Measurements from ENCODE around the gene TBC1D22B. TPM values are rescaled to one million over a fixed set of nuclear protein-coding genes. Genes with fewer than 3 reads are reported as not detected.

Gene TBC1D22B
- total and polyA plus RNA-seq, 2 of the 13 experiments (the other 11 are each of a cell fraction or from before 2014, with no cell fraction given) = 9.7 to 12.9 TPM

- TF ChIP-seq ARID5B (CRISPR knock-in tag; IDR thresholded peaks at IDR 0.05) = peak; percentile 52
- no peak for TF ChIP-seq ATF7-NPFF (CRISPR knock-in tag; IDR thresholded peaks at IDR 0.05; ENCODE audit: low read depth)
- TF ChIP-seq ZMAT5 (CRISPR knock-in tag; IDR thresholded peaks at IDR 0.05; ENCODE audit: borderline replicate concordance, low read depth) = no peak
- TF ChIP-seq ZBTB7A (CRISPR knock-in tag; IDR thresholded peaks at IDR 0.05) = no peak
- no peak for TF ChIP-seq SRSF1 (optimal IDR thresholded peaks at IDR 0.05; ENCODE audit: low read depth, low read length)
- no peak for TF ChIP-seq ZNF562 (CRISPR knock-in tag; IDR thresholded peaks at IDR 0.05; ENCODE audit: borderline replicate concordance)
- no peak for TF ChIP-seq U2AF2 (IDR thresholded peaks at IDR 0.05; ENCODE audit: low read depth, low read length)
- 0 out of 2 replicates have a peak, but pooled peaks have one; percentile 49 for TF ChIP-seq BORCS8-MEF2B (CRISPR knock-in tag; IDR thresholded peaks at IDR 0.05)
- TF ChIP-seq RAD21 (CRISPR knock-in tag; IDR thresholded peaks at IDR 0.05) = peak; percentile 92
- TF ChIP-seq ZMAT3 (CRISPR knock-in tag; conservative IDR thresholded peaks at IDR 0.05) = no peak
- TF ChIP-seq ZNF256 (CRISPR knock-in tag; conservative IDR thresholded peaks at IDR 0.05) = no peak
- no peak for TF ChIP-seq SYNCRIP (IDR thresholded peaks at IDR 0.05; ENCODE audit: insufficient read depth, low read depth, low read length)
- no peak for TF ChIP-seq ZFP36L1 (CRISPR knock-in tag; IDR thresholded peaks at IDR 0.05)
- no peak for TF ChIP-seq ZFP90 (CRISPR knock-in tag; IDR thresholded peaks at IDR 0.05; ENCODE audit: borderline replicate concordance)
- TF ChIP-seq SETDB1 (CRISPR knock-in tag; IDR thresholded peaks at IDR 0.05; ENCODE audit: borderline replicate concordance) = no peak
- no peak for TF ChIP-seq E2F1 (CRISPR knock-in tag; IDR thresholded peaks at IDR 0.05)
- no peak for TF ChIP-seq TBP (CRISPR knock-in tag; IDR thresholded peaks at IDR 0.05)
- TF ChIP-seq GPN1 (CRISPR knock-in tag; IDR thresholded peaks at IDR 0.05; ENCODE audit: borderline replicate concordance) = no peak
- TF ChIP-seq HBP1 (CRISPR knock-in tag; IDR thresholded peaks at IDR 0.05; ENCODE audit: low read depth) = 0 out of 2 replicates have a peak, but pooled peaks have one; percentile 51
- TF ChIP-seq GATAD1 (CRISPR knock-in tag; IDR thresholded peaks at IDR 0.05) = no peak; the same call in 1 of the 2 replicates
- no peak for TF ChIP-seq ZNF670 (CRISPR knock-in tag; IDR thresholded peaks at IDR 0.05; ENCODE audit: borderline replicate concordance)
- TF ChIP-seq ZBTB43 (CRISPR knock-in tag; conservative IDR thresholded peaks at IDR 0.05) = no peak
- TF ChIP-seq MAFG (CRISPR knock-in tag; IDR thresholded peaks at IDR 0.05) = no peak
These were observed 49.6 kb upstream of the TBC1D22B start (continued) for GRCh38 chr6:37207903-37208456.

Measured in HepG2 (cell line).